Measurements from ENCODE around the gene PHLDA2.
A peak's percentile ranks its signal among the peaks of the same experiment; 100 is the strongest.
"Not testable (repeated sequence)": the region's sequence is repeated elsewhere in the genome, so short reads cannot be mapped to it uniquely, and the experiment has no call there.

Gene PHLDA2

DNA sequence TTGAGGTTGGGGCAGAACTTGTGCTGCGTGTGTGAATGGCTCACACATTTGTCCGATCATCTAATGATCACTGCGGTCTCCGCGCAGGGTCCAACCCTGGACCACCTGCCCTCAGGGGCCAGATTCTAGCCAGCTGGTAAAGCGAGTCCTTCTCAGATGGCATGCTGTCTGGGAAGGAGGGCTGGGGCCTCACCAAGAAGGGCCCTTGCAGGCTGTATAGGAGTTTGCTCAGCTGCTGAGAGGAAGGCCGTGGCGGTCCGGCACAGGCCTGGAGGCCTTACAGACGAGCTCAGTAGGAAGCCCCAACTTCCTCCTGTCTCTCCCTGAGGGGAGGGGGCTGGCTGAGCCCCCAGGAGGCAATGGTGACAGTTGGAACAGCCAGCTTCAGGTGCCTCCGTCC is 13.7 kb downstream of the PHLDA2 start:
- FAIRE-seq (no peak), DNase-seq (ENCODE audit: low spot score) (no peak)

DNA sequence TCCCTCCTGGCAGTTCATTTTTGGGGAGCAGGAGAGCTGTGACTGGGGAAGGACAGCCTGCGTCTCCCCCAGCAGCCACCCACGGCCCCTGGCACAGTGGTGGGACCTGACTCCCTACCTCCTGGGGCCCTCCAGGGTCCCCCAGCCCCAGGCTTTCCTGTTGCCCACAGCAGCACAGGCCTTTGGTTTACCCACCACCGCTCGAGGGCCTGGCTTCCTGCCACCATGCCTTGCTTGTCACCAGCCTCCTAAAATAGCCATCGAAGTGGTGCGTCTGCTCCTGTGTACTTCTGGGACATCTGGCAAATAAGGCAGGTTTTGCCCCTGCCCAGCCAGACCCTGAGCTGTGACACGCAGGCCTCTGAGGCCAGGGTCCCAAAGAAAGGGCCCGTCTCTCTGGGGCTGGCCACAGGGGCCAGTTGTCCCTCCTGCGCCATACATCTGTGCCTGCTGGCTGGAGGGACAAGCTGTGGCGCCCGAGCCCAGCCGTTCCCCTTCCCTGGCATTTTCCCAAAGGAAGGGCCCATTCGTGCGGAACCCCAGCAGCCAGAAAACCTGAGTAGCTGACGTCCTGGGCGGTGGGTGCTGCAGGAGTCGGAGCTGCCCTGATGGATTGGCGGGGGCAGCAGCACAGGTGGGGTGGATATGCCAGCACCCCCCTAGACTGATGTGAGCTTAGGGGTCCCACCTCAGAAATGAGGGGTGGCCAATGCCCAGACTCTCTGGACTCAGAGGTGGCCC is 14.6 kb downstream of the PHLDA2 start:
- no peak for DNase-seq (ENCODE audit: low spot score)
- FAIRE-seq: no peak

DNA sequence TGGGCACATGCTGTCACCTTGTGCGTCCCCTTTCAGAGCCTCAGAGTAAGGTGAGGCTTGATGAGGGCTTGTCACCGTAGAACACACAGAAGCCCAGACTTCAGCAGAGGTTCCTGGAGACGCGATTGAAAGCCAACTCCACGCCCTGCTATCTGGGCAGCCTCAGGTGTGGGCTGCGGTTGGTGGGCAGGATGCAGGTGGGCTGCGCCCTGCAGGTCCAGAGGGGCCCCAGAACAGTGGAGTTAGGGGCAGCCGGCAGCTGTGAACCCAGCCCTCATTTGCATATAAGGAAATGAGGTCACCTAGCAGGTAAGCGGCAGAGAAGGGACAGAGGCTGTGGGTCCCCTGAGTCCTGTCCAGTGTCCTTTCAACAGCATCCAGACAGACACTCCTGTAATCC is 15.4 kb downstream of the PHLDA2 start:
- no peak for FAIRE-seq
- DNase-seq (ENCODE audit: low spot score): no peak

DNA sequence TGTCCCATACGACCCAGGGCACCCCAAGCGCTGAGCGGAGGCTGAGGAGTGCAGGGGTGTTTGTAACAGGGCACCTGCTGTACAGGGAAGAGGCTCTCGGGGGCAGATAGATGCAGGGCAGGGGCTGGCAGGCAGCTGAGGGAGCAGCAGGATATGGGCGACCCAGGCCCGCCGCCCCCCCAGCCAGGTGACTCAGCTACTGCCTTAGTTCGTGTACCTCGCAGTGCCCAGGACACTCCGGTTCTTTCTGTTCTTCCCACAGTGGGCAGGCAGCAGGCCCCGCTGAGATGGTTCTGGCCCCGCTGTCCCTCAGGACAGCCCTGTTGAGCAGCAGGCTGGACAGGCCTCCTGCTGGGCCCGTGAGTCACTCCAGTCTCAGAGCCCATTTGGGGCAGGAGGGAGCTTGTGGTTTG is 16.2 kb downstream of the PHLDA2 start:
- DNase-seq (ENCODE audit: low spot score) (peak; percentile 21), FAIRE-seq (no peak)

DNA sequence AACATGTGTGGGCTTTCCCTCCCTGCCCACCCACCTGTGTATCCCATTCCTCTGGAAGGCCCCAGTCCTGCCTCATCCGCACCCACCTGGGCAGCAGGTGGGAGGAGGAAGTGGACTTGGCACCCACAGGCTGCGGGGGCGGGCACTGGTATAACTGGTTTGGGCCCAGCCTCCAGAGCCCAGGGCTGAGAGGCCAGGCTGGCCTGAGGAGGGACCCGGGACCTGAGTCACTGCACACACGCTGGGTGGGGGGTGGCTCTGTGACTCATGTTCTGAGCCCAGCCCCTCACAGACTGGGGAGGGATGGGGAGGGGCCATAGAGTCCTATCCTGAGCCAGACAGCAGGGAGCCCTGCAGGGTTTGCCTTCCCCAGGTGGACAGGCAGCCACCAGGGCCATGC is 16.7 kb downstream of the PHLDA2 start:
- peak; percentile 81 for FAIRE-seq
- peak; percentile 82 for DNase-seq (ENCODE audit: low spot score)

DNA sequence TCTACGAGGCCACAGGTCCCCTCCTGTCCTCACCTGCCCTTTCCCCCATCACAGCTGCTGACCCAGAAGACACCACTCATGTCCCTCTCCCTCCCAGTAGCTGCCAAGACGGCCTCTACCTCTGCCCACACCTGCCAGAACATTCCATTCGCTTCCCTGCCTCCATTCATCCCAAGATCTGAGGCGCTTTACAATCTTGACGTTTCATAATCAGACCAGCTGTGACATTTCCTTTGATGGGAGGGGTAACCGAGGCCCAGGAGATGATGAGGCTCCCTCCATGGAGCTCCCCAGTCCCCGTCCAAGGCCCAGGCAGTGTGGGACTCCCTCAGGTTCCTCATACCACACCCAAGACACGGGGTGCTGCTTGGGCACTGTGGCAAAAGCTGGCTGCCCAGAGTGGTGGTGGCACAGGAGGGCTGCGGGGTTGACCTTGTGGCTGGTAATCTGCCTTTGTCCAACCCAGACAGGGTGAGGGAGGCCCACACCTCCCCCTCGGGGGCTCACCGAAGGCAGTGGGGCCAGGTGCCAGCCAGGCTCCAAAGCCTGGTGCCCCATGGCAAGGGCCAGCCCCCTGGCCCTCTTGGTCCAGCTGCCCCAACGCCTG is 17.3 kb downstream of the PHLDA2 start:
- FAIRE-seq: no peak
- DNase-seq (ENCODE audit: low spot score): no peak

DNA sequence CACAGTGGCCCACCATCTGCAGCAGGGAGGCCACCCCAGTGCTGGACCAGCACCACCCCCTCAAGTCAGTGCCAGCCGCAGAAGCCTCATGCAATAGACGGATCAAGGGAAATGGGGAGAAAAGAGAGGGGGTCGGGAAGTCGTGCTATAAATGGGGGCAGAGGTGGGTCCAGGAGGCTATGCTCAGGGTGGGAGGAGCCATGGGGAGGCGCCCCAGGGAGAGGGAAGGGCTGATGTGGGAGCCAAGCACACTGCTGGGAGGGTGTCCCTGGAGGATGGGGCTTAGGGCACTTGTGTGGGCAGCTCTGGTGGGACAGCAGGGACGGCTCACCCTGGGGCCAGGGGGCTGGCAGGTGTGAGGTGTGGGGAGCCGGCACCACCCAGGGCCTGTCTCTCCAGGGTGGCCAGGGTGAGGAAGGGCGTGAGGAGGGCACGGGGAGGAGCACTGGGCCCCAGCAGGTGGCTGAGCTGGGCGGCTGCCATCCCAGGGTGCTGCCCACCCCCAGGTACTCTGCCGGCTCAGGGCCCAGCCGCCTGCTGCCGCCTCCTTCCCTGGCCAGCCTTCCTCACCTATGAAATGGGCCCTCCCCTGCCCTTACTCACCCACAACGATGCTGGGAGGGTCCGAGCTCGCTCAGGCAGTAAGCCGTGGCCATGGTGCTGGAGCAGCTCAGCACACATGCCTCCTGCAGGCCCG is 18.0 kb downstream of the PHLDA2 start:
- FAIRE-seq (no peak), DNase-seq (ENCODE audit: low spot score) (no peak)

DNA sequence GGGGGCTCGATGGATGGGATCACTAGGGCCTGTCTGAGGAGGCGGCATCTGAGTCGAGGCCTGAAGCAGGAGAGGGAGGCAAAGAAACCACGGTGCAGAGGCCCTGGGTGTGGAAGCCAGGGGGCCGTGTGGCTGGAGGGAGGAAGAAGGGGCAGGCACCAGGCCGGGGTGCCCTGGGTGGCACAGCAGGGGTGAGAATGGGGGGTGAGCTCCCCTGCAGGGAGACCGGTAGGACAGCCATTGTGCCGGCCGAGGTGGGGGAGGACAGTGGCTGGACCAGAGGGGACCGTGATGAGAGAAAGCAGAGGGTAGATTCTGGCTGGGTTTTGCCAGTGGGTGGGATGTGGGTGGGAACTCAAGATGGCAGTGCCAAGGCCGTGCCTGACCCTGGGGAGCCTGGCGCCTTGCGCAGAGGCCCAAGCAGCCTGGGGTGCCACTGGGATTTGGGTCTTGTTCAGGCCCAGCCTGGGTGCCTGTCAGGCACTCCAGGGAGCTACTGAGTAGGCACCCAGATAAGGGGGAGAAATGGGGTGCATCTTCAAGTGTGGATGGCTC is 18.7 kb downstream of the PHLDA2 start:
- no peak for DNase-seq (ENCODE audit: low spot score)

DNA sequence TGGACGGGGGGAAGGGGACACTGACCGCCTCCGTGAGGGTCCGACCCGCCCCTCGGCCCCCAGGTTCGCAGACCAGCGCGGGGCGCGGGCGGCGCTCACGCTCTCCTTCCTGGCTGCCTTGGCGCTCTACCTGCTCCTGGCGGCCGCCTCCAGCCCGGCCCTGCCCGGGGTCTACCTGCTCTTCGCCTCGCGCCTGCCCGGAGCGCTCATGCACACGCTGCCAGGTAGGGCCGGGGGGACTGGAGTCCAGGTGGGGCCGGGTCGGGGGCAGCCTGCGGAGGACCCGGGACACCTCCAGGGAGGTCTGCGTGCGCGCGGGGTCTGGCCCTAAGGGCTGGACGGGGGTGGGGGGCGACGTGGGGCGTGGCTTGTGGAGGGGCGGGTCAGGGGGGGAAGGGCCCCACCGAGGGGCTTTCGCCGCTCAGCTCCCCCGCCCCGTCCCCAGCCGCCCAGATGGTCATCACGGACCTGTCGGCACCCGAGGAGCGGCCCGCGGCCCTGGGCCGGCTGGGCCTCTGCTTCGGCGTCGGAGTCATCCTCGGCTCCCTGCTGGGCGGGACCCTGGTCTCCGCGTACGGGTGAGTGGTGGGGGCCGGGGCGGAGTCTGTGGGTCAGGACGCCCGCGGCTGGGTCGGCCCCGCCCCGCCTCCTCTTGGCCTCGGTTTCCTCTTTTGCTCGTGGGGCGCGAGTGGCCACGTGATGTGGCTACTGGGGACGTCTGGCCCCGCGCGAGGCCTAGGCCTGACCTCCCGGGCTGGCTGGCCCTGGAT is 19.9 kb downstream of the PHLDA2 start:
- no peak for DNase-seq (ENCODE audit: low spot score)
- FAIRE-seq: no peak

More for the DNA sequence above, 18.7 kb downstream of the PHLDA2 start:
- FAIRE-seq: no peak

DNA sequence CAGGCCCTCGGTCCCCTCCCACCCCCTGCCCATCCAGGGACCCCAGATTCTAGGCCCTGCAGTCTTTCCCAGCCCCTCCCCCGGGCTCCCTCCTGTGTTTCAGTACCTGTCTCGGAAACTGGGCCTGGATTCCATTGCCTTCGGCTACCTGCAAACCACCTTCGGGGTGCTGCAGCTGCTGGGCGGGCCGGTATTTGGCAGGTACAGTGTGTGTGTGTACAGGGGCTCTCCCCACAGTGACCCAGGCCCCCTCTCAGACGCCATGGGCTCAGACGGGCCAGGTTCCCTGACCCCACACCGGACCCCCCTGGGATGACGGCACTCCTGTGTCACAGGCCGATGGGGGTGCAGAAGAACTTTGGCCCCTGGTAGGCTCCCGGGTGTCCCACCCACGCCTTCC is 21.1 kb downstream of the PHLDA2 start:
- no peak for DNase-seq (ENCODE audit: low spot score)

DNA sequence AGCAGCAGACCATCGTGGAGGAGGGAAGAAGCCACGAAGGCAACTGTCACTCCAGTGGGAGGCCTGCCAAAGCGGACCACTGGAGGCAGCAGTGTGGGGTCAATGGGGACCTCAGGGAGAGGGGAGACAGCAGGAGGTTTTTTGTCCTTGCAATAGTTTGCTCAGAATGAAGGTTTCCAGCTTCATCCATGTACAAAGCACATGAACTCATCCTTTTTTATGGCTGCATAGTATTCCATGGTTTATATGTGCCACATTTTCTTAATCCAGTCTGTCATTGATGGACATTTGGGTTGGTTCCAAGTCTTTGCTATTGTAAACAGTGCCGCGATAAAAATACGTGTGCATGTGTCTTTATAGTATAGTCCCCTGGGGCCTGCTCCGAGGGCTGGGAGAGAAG is 23.9 kb downstream of the PHLDA2 start:
- not testable (repeated sequence) for FAIRE-seq; DNase-seq (ENCODE audit: low spot score)

More for the DNA sequence above, 21.1 kb downstream of the PHLDA2 start:
- no peak for FAIRE-seq

DNA sequence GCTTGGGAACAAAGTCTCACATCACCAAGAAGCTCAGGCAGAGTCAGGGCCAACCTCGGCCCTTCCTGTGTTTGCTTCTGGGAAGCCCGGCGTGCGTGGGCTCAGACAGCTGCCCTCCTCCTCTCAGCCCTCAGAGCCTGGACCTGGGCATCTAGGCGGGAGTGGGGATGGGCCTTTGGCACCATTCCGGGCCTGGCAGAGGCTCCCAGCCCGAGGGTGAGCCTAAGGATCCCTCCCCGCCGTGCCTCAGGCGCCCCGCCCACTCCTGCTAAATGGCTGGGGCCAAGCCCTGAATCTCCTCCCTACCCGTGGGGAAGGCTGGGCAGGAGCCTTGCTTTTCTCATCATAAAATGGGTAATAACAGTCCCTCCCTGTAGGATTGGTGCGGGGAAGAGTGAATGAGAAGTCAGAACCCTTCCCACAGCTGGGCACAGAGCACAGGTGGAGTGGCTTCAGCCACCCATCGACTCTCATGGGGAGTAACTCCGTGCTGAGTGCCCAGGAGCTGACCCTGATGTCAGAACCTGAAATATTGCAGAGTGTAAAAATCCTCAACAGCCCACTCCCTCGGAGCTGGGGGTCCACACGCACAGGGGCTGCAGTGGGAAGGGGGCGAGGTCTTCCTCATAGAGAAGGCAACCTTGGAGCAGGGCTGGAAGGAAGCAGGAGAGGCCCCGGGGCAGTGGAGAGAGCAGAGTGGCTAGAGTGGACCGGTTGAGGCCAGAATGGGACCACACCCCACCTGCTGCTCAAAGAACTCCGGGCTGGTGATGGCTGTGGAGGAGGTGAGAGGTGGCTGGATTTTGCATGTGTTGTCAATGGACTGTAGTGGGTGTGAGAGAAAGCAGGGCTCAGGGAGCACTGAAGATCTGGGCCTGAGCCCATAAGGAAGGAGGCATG is 24.8 kb downstream of the PHLDA2 start:
- no peak for FAIRE-seq
- no peak for DNase-seq (ENCODE audit: low spot score)

DNA sequence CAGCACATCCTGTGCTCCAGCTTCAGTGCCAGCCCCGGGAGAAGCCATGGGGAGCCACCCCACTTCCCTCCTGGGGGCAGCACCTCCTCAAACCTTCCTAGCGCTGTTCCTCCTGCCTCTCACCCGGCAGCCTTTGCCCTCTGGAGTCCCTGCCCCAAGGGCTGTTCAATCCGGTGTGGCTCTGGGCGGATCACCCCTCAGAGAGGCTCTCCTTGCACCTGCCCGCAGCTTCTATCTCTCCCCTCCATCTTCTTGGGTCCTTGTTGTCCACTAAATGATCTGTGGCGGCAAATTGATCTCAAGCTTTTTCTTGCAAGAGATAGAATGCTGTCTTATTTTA is 25.6 kb downstream of the PHLDA2 start:
- FAIRE-seq (no peak), DNase-seq (ENCODE audit: low spot score) (no peak)

DNA sequence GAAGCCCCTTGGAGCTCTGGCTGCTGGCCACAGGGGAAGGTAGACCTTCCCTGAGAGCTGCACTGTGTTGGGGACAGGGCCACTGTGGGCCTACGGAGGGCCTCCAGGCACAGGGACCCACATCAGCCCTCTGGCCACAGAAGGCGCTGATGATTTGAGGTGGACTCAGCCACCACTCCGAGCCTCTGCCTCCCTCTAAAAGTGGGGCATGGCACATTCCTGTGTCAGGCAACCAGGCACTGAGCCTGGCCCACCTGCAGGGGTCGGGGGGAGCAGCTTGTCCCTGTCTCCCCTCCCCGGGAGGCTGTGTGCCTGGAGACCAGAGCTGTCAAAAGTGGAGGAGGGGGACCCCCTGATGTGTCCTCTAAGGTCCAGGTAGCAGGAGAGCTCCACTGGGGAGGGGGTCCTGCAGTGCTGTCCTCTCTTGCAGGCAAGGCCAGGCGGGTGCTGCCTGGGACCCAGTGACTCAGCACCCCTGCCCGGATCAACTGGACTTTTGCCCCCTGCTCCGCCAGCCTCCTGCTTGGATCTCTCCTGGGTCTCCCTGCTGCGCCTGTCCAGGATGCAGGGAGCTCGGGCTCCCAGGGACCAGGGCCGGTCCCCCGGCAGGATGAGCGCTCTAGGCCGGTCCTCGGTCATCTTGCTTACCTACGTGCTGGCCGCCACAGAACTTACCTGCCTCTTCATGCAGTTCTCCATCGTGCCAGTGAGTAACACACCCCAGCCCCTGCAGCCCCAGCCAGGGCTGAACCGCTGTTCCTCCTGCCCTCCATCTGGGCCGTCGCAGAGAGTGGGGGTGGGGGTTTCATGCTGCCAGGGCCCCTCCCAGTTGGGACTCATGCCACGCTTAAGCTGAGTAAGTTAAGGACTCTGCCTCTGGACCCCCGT is 26.2 kb downstream of the PHLDA2 start:
- no peak for DNase-seq (ENCODE audit: low spot score)
- FAIRE-seq: no peak

DNA sequence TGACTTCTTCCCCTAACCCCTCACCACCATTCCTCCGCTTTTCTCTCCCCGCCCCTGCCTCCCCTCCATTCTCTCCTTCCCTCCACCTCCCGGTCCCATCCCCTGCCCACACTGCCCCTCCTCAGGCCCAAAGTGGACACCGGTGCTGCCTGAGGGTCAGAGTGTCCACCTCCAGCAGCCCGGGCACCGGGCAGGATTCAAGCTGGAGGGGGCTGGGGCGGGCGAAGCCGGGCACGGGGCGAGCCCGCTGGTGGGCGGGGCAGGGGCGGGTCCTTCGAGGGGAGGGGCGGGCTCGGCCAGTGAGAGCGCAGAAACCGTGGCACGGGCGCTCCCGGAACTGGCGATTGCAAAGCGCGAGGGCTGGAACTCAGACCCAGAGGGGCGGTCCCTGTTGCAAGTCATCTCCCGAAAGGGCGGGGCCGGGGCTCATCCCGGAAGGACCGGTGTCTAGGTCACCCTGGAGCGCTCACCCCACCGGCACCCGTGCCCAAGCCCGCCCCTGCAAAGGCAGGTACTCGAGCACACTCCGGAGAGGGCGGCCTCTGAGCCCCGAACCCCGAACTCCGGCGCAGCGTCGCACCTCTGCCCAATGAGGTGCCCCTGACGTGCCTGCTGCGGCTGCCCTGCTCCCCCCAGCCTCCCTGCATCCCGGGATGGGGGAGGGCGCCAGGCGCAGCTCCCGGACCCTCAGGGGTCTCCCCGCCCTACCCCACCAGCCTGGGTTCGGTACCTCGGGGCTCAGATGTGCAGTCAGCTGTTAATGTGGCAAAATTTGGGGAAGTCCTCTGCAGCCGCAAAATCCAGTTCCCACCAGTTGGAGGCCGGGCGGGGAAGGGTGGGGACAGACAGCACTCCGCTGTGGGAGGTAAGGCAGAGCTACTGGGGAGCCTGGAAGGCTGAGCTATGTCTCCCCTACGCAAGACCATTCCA is 27.1 kb downstream of the PHLDA2 start:
- FAIRE-seq (no peak), DNase-seq (ENCODE audit: low spot score) (peak; percentile 79)

DNA sequence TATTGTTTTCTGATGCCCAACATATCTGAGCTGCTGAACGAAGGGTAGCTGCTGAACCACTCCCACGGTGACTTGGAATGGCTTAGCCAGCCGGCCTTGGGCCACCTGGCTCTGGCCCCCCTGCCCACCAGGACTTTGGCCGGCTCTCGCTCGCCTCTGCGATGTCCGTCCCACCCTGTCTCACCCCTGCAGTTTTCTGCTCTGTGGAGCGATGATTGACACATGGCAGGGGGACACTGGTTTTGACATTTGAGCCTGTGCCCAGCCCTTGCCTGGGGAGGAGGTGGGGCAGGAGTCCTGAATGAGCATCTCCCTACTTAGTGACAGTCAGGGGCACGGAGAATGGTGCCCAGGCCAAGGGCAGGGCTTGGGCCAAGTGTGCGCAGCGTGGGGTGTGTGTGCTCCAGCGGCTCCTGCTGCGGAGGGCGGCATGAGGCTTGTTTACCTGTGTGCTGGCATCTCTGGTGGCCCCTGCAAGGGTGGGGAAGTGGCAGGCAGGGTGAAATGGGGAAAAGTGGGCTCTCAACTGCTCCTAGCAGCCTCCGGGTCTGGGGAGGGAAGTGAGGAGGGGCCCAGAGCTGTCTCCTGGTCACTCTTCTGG is 27.9 kb downstream of the PHLDA2 start:
- DNase-seq (ENCODE audit: low spot score) (no peak), FAIRE-seq (no peak)

DNA sequence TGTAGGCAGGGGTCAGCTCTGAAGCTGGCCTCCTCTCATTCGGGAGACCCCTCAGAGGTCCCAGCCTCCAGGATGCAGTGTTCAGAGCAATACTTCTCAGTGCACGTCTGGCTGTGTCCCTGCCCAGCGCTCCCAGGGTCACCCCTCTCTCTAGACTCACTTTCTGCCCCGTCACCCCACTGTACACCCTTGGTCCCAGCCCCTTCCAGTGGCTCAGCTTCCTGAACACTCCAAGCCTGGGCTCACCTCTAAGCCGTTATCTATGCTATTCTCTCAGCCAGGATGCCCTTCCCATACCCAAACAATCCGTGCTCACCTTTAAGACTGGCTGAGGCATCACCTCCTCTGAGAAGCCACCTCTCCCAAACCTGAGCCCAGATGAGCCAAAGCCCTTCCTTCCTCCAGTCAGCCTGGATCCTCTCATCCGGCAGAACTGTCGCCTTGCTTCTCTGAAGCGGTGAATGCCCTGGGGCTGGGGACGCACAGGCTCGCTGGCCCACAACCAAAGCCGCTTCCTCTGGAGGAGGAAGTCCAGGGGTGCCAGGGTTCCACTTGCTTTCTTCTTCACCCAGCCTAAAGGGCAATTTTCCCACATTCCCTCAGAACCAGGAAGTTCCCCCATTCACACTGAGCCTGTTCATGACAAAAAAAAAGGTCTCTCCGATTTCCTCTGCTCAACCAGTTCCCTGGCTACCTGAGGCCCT is 30.0 kb downstream of the PHLDA2 start:
- DNase-seq (ENCODE audit: low spot score) (no peak), FAIRE-seq (no peak)
